Stomach (tissue), 9 donors: ENCODE data around the gene NFATC2. TPM values are rescaled to one million over a fixed set of nuclear protein-coding genes. Genes with fewer than 3 reads are reported as not detected.
A peak's percentile ranks its signal among the peaks of the same experiment; 100 is the strongest.

Experiments
- DNase-seq, 2 donors: peaks; one replicate each; pipeline versions ENCODE4 v3.0.0 to v3.0.0-alpha.2; 2013 to 2019
- H3K27ac ChIP-seq, 5 donors: fragments of 200-600 bp in 4 of 5; sonication (generic) in 4 of 5; one replicate each; pipeline ENCODE4 v1.5.1; 2013 to 2019; ENCODE audit warnings: mild to moderate bottlenecking in 1 of 5, moderate library complexity in 1 of 5
- H3K27me3 ChIP-seq, 3 donors: fragments of 200-600 bp; sonication (generic); one replicate each; pipeline ENCODE4 v1.5.1; 2017 to 2019; ENCODE audit warnings: mixed run types in 1 of 3
- H3K36me3 ChIP-seq, 4 donors: fragments of 200-600 bp; sonication (generic); 1 replicate in 3 of 4; 2 replicates in 1 of 4; pipeline ENCODE4 v1.5.1; 2016 to 2019
- H3K4me1 ChIP-seq, 4 donors: fragments of 200-600 bp; sonication (generic); one replicate each; pipeline ENCODE4 v1.5.1; 2016 to 2019
- H3K4me3 ChIP-seq, 4 donors: fragments of 200-600 bp; sonication (generic) in 3 of 4; one replicate each; pipeline ENCODE4 v1.5.1; 2016 to 2019; ENCODE audit warnings: mild to moderate bottlenecking in 1 of 4
- H3K9me3 ChIP-seq, 4 donors: fragments of 200-600 bp; sonication (generic); one replicate each; pipeline ENCODE4 v1.5.1; 2016 to 2019
- CTCF ChIP-seq, 7 experiments: fragments of 450-650 bp in 4 of 7; fragments of 200-600 bp in 3 of 7; sonication (generic) in 3 of 7; IDR thresholded peaks; one replicate each; pipeline ENCODE4 v1.5.1; 2016 to 2019; ENCODE audit warnings: antibody characterized with exemption in 7 of 7, control low read depth in 2 of 7, mild to moderate bottlenecking in 1 of 7
- EP300 ChIP-seq: sonication (generic); formaldehyde crosslinking; IDR thresholded peaks from one replicate; pipeline ENCODE4 v1.6.1; 2017; ENCODE audit warnings: antibody characterized with exemption
- POLR2A ChIP-seq, 4 donors: fragments of 450-650 bp; IDR thresholded peaks; one replicate each; pipeline ENCODE4 v1.6.1; 2016; ENCODE audit warnings: antibody characterized with exemption in 4 of 4, control low read depth in 2 of 4, mild to moderate bottlenecking in 1 of 4, moderate library complexity in 1 of 4
- POLR2AphosphoS5 ChIP-seq, 3 donors: sonication (generic); formaldehyde crosslinking; IDR thresholded peaks; one replicate each; pipeline ENCODE4 v1.6.1; 2016; ENCODE audit warnings: antibody characterized with exemption in 3 of 3
- WGBS, 5 donors: extraction: QIAGEN DNeasy Blood & Tissue Kit in 3 of 5; methylation state at CpG; one replicate each; pipeline versions ENCODE4 v1.1.5 to v1.1.7; 2013 to 2018; 5-methylcytosine and 5-hydroxymethylcytosine counted together
- intact Hi-C: fragments of 100-400 bp; cut with DNase I; formaldehyde crosslinking; loops from one replicate; pipeline ENCODE4 v1.15.1; 2023; ENCODE audit warnings: low total_unique reads
- polyA plus RNA-seq, 3 donors: library from polyadenylated mRNA; stranded (reverse); fragments of 200-250 nt; gene quantifications; one replicate each; pipeline ENCODE4 v1.2.3, GENCODE V29; 2013
- total RNA-seq, 5 donors: library from RNA; depleted of rRNA; stranded (reverse); fragments of >200 nt; gene quantifications; one replicate each; pipeline versions ENCODE4 v1.1.0 to v1.2.3, GENCODE V29; 2014 to 2016
- donor health status: healthy with polysubstance abuse.
- donor health status: Bipolar disorder and iron deficiency.
- donor health status: healthy.

NFATC2 gene
- total and polyA plus RNA-seq, 8 donors: 1.4 to 31.9 (median 8.6) TPM

- H3K27ac ChIP-seq: peak overlapping the region in 2 of 5 donors; percentile 66 to 69
- H3K27me3 ChIP-seq: no peaks in the 10 kb centered on the region
- intact Hi-C loops: no loop called here
- H3K9me3 ChIP-seq: no peaks in the 10 kb centered on the region
- peaks cover 0 to 16% (median 8%) of the 10 kb centered on the region in 4 donors for H3K4me1 ChIP-seq
- TF ChIP-seq CTCF (IDR thresholded peaks at IDR 0.05) (no peak), POLR2AphosphoS5 (IDR thresholded peaks at IDR 0.05) (no peak), POLR2A (IDR thresholded peaks at IDR 0.05) (no peak), EP300 (no peak)
- H3K36me3 ChIP-seq: peaks cover 0 to 40% (median 32%) of the 10 kb centered on the region in 4 donors
- H3K4me3 ChIP-seq: no peak overlapping the region
- DNase-seq: no peak
- 86 to 92% (median 89%) methylated on average over 4 of the region's 4 CpGs for WGBS, 5 donors
Observed at GRCh38 chr20:51401496-51401895, 141.0 kb downstream of the NFATC2 start.

- H3K36me3 ChIP-seq: peaks cover 0 to 33% (median 24%) of the 10 kb centered on the region in 4 donors
- H3K27ac ChIP-seq: peak overlapping the region; percentile 36 to 69 (median 55)
- H3K4me1 ChIP-seq: peaks cover 0 to 16% (median 8%) of the 10 kb centered on the region in 4 donors
- H3K27me3 ChIP-seq: no peaks in the 10 kb centered on the region
- 76 to 87% (median 85%) methylated on average over 17 of the region's 17 CpGs for whole genome bisulfite sequencing, 5 donors
- no peak for TF ChIP-seq POLR2AphosphoS5 (IDR thresholded peaks at IDR 0.05)
- TF ChIP-seq EP300: no peak
- no peak for TF ChIP-seq POLR2A (IDR thresholded peaks at IDR 0.05)
- no peak for TF ChIP-seq CTCF (IDR thresholded peaks at IDR 0.05)
- no peaks in the 10 kb centered on the region for H3K9me3 ChIP-seq
- H3K4me3 ChIP-seq: no peak overlapping the region
- DNase-seq: peak; percentile 32 to 53
- intact Hi-C loops: no loop called here
Observed at GRCh38 chr20:51400051-51400926, 142.2 kb downstream of the NFATC2 start.

- no peak for TF ChIP-seq EP300
- TF ChIP-seq CTCF (IDR thresholded peaks at IDR 0.05): no peak
- TF ChIP-seq POLR2AphosphoS5 (IDR thresholded peaks at IDR 0.05): no peak
- TF ChIP-seq POLR2A (IDR thresholded peaks at IDR 0.05): no peak
- 81 to 83% (median 82%) methylated on average over 6 of the region's 6 CpGs for WGBS, 5 donors
- peak overlapping the region in 3 of 5 donors; percentile 55 to 69 (median 66) for H3K27ac ChIP-seq
Observed at GRCh38 chr20:51399006-51399890, 143.3 kb downstream of the NFATC2 start.

GRCh38 chr20:51398552-51398951, 144.0 kb downstream of the NFATC2 start:
- no peak for DNase-seq
- no peak for TF ChIP-seq POLR2A (IDR thresholded peaks at IDR 0.05)
- no peak for TF ChIP-seq POLR2AphosphoS5 (IDR thresholded peaks at IDR 0.05)
- no peak for TF ChIP-seq EP300
- no peak for TF ChIP-seq CTCF (IDR thresholded peaks at IDR 0.05)
- 73 to 91% (median 87%) methylated on average over 4 of the region's 4 CpGs for WGBS, 5 donors
- H3K4me3 ChIP-seq: no peak overlapping the region
- no peaks in the 10 kb centered on the region for H3K9me3 ChIP-seq
- H3K4me1 ChIP-seq: peaks cover 0 to 16% (median 8%) of the 10 kb centered on the region in 4 donors
- intact Hi-C loops: no loop called here
- H3K36me3 ChIP-seq: peaks cover 0 to 23% (median 17%) of the 10 kb centered on the region in 4 donors
- H3K27me3 ChIP-seq: no peaks in the 10 kb centered on the region
- no peak overlapping the region for H3K27ac ChIP-seq

More at GRCh38 chr20:51399006-51399890, 143.3 kb downstream of the NFATC2 start:
- Histone ChIP-seq H3K36me3 (peaks cover 0 to 28% (median 17%) of the 10 kb centered on the region in 4 donors), H3K9me3 (no peaks in the 10 kb centered on the region), H3K4me3 (no peak overlapping the region), H3K4me1 (peaks cover 0 to 16% (median 8%) of the 10 kb centered on the region in 4 donors), H3K27me3 (no peaks in the 10 kb centered on the region)
- no peak for DNase-seq
- intact Hi-C loops: no loop called here
